AG20443 (cell line): ENCODE measurements around the gene ARGFX.
"Not testable (repeated sequence)": the region's sequence is repeated elsewhere in the genome, so short reads cannot be mapped to it uniquely, and the experiment has no call there.

Experiments
- DNase-seq: peaks from one replicate; pipeline ENCODE4 v3.0.0; 2012; ENCODE audit warnings: low spot score, mixed read lengths

The ARGFX gene

DNA sequence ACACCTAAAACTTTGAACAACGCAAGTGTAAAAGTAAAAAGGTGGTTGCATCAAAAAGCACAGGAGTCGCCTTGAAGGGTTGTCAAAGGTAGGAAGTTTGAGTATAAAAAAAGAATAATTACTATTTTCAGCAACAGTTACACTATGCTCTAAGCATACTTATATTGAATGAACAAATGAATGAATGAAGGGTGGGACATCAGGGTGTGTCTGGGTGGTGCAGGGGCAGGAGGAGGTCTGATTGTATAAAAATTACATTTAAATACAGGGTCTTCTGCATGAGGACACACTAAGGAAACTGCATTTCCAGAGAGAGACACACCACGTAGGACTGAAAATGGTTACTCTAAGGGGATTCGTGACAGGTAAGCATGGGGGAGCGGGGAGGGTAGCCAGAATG, at the start of gene ARGFX:
ARGFX (plus strand) TSS at position 301 of the 400 bp plus-strand sequence. CDS start 2,765 bp downstream, outside the sequence.
- no peak for DNase-seq

GRCh38 chr3:121517953-121518655, 49.6 kb upstream of the ARGFX start:
- DNase-seq: no peak

DNA sequence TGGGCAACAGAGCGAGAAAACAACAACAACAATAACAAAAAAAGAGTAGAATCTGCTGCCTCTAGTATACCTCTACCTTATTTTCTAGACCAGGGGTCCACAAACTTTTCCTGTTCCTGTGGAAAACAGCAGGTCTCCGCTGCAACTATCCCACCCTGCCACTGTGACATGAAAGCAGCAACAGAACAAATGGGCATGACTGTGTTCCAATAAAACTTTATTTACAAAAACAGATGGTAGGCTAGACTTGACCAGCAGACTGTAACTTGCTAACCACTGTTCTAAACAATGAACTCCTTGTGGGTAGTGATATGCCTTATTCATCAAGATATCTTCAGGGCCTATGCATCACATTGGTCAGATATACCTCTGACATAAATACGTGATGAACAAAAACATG, 47.2 kb upstream of the ARGFX start:
- DNase-seq: no peak

DNA sequence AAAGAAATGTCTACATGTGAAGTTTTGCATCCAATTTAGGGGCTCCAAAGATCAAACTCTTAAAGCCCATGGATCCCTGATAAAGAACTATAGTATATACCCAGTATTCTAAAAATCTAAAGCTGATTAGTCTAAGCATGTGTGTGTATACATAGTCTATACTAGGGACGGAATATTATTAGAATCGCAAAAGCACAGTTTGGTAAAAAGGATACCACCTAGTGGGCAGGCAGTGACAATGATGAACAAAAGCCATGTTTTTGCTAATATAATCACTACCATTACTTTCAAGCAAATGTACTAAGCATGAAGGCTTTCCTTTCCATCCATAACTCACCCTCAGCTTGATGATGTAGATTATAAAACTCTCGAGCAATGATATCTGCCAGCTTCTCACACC, 38.4 kb upstream of the ARGFX start:
- DNase-seq: peak; percentile 41

- no peak for DNase-seq
Observed at GRCh38 chr3:121531269-121531668, 36.5 kb upstream of the ARGFX start.

- no peak for DNase-seq
Observed at GRCh38 chr3:121542924-121543323, 24.8 kb upstream of the ARGFX start.

- peak; percentile 27 for DNase-seq
Observed at GRCh38 chr3:121545049-121545573, 22.6 kb upstream of the ARGFX start.

- peak; percentile 95 for DNase-seq
Observed at GRCh38 chr3:121545574-121546455, 21.9 kb upstream of the ARGFX start, which contains the start of gene POLQ. POLQ (minus strand) TSS chr3:121545988; CDS start chr3:121545877, 111 bp downstream.

DNA sequence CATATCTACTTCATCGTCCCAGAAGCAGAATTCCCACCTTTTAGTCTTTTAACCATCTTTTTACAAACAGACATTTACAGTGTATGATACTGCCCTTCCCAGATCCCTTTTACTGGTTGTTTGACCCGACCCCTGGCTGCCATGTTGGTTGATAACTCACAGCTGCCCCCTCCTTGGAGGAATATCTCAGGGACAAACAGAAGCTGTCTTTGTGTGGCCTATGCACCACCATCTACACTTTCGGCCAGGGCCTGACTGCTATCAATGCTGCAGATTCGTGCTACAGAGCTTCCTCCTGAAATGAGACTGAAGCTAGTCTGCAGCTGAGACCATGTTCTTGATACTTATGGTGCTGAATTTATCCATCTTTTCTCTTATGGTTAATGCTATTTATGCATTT, 15.4 kb upstream of the ARGFX start:
- peak; percentile 11 for DNase-seq

DNA sequence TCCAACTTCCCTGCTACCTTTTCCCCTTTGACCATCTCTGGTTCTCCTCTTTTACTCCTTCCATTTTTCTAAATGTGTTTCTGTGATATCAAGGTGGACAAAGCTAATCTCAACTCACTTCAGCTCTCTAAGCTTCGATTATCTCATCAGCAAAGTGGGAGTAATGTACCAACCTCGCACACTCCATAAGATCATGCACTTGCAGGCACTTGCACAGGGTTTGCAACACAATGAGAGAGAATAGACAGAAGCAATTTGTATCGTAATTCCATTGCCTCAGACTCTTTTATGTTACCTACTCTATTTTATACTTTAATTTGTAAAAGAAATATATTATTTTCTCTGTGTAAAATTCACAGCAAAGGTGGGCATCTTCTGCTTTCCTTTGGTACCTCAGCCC, 15.0 kb upstream of the ARGFX start:
- DNase-seq: no peak

- no peak for DNase-seq
Observed at GRCh38 chr3:121557426-121557934, 10.3 kb upstream of the ARGFX start.

DNA sequence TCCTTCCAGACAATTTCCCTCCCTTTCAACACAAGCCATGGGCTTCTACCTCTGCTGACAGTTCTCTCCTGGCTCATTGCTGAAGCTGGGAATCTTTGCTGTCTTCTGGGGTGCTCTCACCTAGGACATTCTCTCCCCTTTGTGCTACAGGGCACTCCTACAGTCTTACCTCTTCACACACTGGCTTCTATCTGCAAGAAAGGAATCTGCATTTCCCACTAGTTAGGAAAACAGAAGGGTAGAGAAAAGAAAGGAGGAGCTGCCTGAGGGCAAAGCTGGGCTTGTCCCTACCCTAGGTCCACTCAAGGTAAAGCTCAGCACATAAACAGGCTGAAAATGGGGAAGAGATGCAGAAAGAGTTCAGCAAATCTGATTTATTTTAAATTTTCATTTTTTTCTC, 5.6 kb upstream of the ARGFX start:
- no peak for DNase-seq

- no peak for DNase-seq
Observed at GRCh38 chr3:121566773-121567172, 976 bp upstream of the ARGFX start.

- no peak for DNase-seq
Observed at GRCh38 chr3:121574449-121574848, 6.7 kb downstream of the ARGFX start.

DNA sequence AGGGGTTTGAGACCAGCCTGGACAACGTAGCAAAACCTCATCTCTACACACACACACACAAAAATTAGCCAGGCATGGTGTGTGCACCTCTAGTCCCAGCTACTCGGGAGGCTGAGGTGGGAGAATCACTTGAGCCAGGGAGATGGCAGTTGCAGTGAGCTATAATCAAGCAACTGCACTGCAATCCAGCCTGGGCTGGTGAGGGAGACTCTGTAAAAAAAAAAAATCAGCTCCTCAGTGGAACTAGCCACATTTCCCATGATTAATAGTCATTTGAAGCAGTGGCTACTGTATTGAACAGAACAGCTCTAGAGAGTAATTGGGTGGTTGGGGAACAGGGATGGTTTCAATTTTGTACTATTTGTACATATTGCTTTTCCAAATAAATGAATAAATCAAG, 13.9 kb downstream of the ARGFX start:
- no peak for DNase-seq

- DNase-seq: no peak
Observed at GRCh38 chr3:121584418-121584817, 16.7 kb downstream of the ARGFX start.

GRCh38 chr3:121592856-121593702, 25.3 kb downstream of the ARGFX start, which contains the start of gene FBXO40:
FBXO40 (plus strand) TSS chr3:121593379; CDS start chr3:121620576, 27,197 bp downstream.
- DNase-seq: no peak

GRCh38 chr3:121593806-121594205, 26.1 kb downstream of the ARGFX start:
- not testable (repeated sequence) for DNase-seq

DNA sequence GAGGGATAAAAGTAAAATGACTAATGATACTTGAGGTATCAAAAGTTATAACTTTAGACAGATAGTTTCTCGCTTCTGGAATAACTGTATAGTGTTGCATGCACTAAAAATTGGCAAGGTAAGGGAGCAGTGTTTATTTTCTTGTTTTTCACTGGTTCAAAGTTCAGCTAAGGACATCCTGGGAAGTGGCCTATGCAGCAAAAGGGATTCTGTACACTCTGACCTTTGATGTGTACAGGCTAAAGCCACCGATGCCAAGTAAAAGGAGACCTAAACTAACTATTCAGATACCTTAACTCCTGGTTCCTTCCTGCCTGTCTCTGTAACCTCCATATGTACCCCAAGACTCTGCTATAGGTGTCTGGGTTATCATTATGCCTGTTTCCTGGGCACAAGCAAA, 27.1 kb downstream of the ARGFX start:
- DNase-seq: no peak

DNA sequence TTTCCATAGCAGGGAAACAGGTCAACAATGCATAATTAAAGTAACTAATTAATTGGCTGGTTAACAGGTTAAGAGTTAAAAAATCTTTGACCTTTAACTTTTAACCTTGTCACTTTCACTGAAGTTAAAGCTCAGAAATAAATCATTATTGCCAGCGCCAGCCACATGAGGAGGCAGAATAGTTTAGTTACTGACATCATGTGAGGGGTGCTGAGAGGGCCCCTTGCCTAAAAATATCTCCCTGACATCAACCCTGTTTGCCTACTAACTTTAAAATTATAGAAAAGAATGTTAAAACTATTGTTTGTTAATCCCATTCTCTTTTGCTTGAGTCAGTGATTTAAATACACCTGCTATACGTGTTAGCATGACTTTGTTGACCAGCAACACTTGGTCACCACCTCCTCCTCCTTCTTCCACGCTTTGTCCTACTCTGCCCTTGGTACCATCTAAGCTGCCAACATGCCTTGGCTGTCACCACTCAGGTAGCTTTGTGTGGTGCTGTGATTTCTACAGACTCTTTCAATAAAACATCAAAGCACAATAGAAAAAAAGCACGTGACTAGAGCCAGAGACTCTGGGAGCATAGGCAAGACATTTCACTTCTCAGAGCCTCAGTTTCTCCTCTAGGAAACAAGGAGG, 28.1 kb downstream of the ARGFX start:
- no peak for DNase-seq

DNA sequence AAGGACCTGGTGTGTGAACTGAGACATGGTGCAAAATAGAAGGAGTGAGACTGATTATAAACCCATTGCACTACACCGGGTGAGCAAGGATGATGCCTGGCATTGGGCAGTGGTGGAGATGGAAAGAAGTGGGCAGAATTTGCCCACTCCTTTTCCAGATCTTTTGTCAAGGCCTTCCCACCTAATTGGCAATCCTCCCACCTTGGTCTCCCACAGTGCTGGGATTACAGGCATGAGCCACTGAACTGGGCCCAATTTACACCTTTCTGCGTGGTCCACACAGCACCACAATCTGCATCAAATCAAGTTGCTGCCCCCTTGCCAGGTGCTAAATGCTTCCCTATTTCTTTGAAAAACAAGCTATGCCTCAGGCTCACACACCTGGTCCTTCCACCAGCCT, 30.8 kb downstream of the ARGFX start:
- DNase-seq: no peak
